ENCODE data around the gene MAP3K15.

DNA sequence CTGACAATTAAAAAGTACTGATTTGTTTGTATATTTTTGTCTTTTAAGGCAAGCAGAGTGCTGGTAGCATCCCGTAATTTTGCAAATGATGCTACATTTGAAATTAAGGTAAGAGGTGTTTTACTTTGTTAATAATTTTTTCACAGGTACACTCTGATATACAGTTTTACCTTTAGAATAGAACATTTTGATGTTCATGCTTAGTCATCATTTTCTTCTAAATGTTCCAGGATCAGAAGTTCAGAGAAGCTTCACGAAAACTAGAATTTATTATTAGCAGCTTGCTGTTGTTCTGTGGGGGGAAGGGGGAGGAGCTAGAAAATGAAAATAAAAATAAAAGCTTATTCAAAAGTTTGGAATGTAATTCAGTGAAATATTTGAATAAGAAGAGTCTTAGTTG lies 166.0 kb downstream of the MAP3K15 start:
- TF ChIP-seq POLR2AphosphoS5 (IDR thresholded peaks at IDR 0.05; ENCODE audit: low read depth, low read length) (no peak), POLR2A (IDR thresholded peaks at IDR 0.05; ENCODE audit: low read depth, low read length) (no peak), TAF1 (IDR thresholded peaks at IDR 0.05; ENCODE audit: borderline replicate concordance, low read depth, low read length) (no peak)
